HG02981 (cell line): ENCODE results near the gene KRTAP1-5.
"Not testable (repeated sequence)": the region's sequence is repeated elsewhere in the genome, so short reads cannot be mapped to it uniquely, and the experiment has no call there.

Source experiments
- ATAC-seq: cut with Tn5 transposase; IDR thresholded peaks from one replicate; pipeline ENCODE4 v1.9.1; 2021; ENCODE audit warnings: mild to moderate bottlenecking, moderate library complexity; ENCODE audit not compliant: unreplicated experiment

KRTAP1-5 gene

GRCh38 chr17:41009301-41009760 is 17.7 kb downstream of the KRTAP1-5 start:
- ATAC-seq = no peak

- ATAC-seq = no peak
Observed at GRCh38 chr17:41008811-41009210, 18.2 kb downstream of the KRTAP1-5 start, which contains the start of gene KRTAP3-1. Gene KRTAP3-1 (minus strand): TSS chr17:41009128. CDS start chr17:41009074, 54 bp downstream.

- ATAC-seq = no peak
Observed at GRCh38 chr17:41004397-41004796, 22.6 kb downstream of the KRTAP1-5 start.

GRCh38 chr17:41003926-41004325 is 23.1 kb downstream of the KRTAP1-5 start:
- ATAC-seq = no peak

GRCh38 chr17:41002814-41003213 is 24.2 kb downstream of the KRTAP1-5 start:
- ATAC-seq = no peak

GRCh38 chr17:41001795-41002194 is 25.2 kb downstream of the KRTAP1-5 start:
- no peak for ATAC-seq

- ATAC-seq = not testable (repeated sequence)
Observed at GRCh38 chr17:40999563-40999962, 27.4 kb downstream of the KRTAP1-5 start, which contains the start of gene KRTAP3-2. Gene KRTAP3-2 (minus strand): TSS chr17:40999906. CDS start chr17:40999853, 53 bp downstream.

- ATAC-seq = no peak
Observed at GRCh38 chr17:40997361-40997760, 29.6 kb downstream of the KRTAP1-5 start.

GRCh38 chr17:40996829-40997228 is 30.2 kb downstream of the KRTAP1-5 start:
- no peak for ATAC-seq

GRCh38 chr17:40995116-40995515 is 31.9 kb downstream of the KRTAP1-5 start:
- no peak for ATAC-seq

- no peak for ATAC-seq
Observed at GRCh38 chr17:40993839-40994238, 33.2 kb downstream of the KRTAP1-5 start, which contains the start of gene KRTAP3-3. Gene KRTAP3-3 (minus strand): TSS chr17:40994164. CDS start chr17:40994097, 67 bp downstream.

- ATAC-seq = no peak
Observed at GRCh38 chr17:40993084-40993483, 33.9 kb downstream of the KRTAP1-5 start.

GRCh38 chr17:40992666-40993065 is 34.3 kb downstream of the KRTAP1-5 start:
- ATAC-seq = no peak

GRCh38 chr17:40986920-40987319 is 40.1 kb downstream of the KRTAP1-5 start:
- ATAC-seq = no peak

- no peak for ATAC-seq
Observed at GRCh38 chr17:40984226-40984625, 42.8 kb downstream of the KRTAP1-5 start, which contains the start of gene KRT40. Gene KRT40 (minus strand): TSS chr17:40984326. CDS start chr17:40984273, 53 bp downstream.

- ATAC-seq = no peak
Observed at GRCh38 chr17:40981115-40981514, 45.9 kb downstream of the KRTAP1-5 start.

- ATAC-seq = no peak
Observed at GRCh38 chr17:40980596-40980995, 46.4 kb downstream of the KRTAP1-5 start.

GRCh38 chr17:40980117-40980516 is 46.9 kb downstream of the KRTAP1-5 start:
- ATAC-seq = no peak

- ATAC-seq = no peak
Observed at GRCh38 chr17:40978575-40979151, 48.3 kb downstream of the KRTAP1-5 start.
